ENCODE data around the gene HMSD.
"Not testable (repeated sequence)": the region's sequence is repeated elsewhere in the genome, so short reads cannot be mapped to it uniquely, and the experiment has no call there.

Gene HMSD, protein sequence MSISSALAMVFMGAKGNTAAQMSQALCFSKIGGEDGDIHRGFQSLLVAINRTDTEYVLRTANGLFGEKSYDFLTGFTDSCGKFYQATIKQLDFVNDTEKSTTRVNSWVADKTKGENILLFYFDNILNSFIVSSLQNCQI

DNA sequence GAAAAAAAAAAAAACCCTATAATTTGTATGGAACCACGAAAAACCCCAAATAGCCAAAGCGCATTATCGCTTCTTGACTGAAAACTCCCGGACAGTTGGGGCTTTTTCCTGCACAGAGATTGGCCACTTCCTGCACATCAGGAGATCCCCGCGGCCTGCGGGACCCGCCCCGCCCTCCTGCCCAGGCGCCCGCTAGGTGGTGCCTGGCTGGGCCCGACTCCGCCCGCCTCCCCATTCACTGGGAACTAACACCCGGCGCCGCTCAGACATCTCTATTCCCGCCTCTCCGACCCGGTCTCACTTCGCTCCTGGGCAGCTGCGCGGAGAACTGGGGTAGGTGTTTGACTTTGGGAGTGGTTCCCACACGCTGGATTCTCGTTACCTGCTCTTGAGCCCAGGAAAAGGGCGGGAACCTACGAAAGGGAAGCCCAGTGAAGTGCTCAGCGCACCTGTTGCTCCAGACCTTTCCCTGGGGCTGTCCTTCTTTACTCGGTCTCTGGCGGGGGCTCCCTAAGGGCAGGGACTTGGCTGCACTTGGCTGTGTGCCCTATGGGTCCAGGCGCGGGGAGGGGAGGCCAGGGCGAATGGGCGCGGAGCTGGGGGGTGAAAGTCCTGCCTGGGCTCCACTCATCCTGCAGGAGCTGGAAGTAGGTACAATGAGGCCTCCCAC, at the start of gene HMSD:
Gene HMSD (plus strand): TSS at position 234 of the 670 bp plus-strand sequence. CDS start 4,155 bp downstream, outside the sequence.
- DNase-seq: peak; percentile 64

DNA sequence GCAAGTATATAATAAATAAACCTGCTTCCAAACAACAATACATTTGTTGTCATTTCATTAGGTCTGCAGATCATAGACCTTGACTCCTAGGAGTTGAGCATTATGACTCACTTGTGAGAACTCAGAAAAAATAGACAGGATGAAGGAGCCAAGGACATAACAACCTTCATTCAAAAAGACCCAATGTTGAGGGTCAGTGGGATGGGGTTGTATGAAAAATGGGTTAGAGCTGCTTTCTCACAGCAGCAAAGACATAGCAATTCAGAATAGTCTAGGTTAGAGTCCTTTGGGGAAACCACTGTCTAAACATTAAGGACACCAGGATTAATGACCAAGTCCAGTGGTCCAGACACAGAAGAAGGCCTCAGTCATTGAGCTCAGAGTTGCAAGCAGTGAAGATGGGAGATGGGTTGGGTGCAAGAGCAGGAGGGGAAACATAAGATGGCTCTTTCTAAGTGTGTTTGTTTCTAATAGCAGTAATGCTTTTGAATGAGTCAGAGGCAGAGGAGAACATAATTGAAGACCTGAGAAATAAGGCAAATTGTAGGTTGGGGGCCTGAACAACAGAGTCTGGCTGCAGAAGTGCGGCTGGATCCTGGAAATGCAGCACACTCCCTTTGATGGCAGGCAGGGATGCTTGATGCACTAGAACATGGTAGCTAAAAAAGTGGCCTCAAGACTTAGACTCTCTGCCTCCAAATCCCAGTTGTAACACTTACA, 45.1 kb upstream of the HMSD start:
- DNase-seq: no peak

DNA sequence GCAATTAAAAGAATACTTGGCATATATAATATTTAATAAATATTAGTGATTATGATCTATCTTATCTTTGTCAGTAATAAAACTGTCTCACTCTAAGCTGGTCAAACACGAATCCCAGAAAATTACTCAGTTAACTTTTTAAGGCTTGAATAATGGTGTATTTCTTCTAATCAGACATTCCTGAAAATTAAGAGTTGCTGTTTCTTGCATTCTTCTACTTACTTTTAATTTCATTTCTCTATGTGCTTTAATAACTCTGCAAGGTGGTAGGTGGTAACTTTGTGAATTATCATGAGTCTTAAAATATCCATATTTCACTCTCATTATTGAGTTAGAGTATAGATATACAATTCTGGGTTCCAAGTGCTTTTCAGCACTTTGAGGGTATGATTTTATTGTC, 44.4 kb upstream of the HMSD start:
- DNase-seq: no peak

DNA sequence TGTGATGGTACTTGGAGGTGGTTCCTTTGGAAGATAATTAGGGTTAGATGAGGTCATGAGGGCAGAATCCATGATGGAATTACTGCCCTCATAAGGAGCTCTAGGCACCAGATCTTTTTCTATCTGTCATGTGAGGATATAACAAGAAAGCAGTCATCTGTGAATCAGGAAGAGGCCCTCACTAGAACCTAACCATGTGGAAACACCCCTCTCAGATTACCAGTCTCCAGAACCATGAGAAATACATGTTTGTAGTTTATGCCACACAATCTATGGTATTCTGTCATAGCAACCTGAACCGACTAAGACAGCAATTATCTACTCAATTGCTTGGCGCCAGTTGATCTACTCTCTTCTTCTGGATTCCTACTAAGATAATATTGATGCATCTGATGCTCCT, 43.7 kb upstream of the HMSD start:
- DNase-seq: no peak

DNA sequence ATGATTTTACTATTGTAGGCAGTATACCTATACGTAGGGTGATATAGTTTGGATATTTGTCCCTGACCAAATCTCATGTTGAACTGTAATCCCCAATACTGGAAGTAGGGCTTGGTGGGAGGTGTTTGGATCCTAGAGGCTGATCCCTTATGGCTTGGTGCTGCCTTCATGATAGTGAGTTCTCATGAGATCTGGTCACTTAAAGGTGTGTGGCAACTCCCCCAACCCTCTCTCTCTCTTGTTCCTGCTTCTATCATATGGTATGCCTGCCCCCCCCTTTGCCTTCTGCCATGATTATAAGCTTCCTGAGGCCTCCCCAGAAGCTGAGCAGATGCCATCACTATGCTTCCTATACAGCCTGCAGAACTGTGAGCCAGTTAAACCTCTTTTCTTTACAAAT, 43.0 kb upstream of the HMSD start:
- DNase-seq: no peak

DNA sequence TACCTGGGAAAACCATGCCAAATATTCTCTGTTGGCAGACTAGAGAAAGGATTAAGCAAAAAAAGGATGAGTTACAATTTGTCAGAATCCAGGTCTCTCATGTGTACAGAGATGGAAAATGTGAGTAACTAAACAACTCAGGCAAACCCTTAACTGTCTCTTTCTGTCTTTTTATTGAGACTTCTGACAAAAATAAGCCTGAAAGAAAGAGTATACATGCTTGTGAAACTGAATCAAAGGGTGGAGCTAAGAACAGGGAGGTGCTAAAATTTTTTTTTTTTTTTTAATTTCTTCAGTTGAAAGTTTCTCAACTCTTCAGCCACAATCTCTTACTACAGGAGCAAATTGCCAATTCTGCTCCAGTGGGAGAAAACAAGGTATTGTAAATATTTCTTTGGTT, 41.4 kb upstream of the HMSD start, which contains the start of gene SERPINB10:
Gene SERPINB10 (plus strand): TSS at position 295 of the 400 bp plus-strand sequence. CDS start 7,553 bp downstream, outside the sequence.
- DNase-seq: no peak

DNA sequence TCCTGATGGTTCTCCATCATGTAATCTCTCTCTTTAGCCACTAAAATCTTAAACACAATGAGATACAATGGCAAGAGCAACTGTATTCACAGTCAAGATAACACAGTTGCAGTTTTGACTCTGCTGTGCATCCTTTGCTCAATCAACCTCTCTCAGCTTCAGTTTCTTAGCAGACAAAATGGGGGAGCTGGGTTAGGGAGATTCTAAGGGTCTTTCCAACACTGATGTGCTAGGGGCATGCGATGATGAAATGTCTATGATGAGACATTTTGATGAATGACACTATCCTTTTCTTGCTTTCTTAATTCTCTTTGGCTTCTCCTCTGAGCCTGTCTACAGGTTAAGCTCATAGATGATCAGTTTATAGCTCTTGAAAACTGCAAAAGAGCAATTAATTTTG, 40.2 kb upstream of the HMSD start:
- no peak for DNase-seq

DNA sequence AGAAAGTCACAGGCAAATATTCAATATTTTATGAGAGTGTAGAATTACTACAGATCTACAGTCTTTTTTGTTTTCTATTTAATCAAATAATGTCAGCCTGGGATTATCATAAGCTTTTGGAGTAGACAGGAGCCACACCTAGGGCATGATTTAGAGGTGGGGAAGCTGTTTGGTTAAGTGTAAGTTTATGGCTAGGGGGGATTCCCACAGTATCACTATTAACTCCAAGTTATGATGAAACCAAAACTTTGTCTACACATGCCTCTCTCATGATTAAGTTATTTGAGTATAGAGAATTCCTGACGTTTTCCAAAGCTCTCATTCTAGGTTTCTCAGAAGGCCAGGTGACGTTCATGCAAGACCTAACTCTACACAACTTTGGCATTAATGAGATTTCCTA, 39.2 kb upstream of the HMSD start:
- DNase-seq: no peak

DNA sequence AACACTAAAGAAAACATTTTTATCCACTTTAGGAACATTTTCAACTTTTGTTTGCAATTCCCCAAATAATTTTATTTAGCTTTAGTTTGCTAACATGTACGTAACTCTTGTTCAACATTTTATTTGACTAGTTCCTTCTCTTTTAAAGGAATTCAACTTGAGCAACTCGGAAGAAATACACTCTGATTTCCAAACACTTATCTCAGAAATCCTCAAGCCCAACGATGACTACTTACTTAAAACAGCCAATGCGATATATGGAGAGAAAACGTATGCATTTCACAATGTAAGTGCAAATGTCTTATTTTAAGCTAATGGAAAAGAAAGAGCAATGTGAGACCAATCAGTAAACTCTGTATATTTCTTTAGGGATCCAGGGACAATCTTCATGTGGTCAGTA, 31.3 kb upstream of the HMSD start:
- no peak for DNase-seq

DNA sequence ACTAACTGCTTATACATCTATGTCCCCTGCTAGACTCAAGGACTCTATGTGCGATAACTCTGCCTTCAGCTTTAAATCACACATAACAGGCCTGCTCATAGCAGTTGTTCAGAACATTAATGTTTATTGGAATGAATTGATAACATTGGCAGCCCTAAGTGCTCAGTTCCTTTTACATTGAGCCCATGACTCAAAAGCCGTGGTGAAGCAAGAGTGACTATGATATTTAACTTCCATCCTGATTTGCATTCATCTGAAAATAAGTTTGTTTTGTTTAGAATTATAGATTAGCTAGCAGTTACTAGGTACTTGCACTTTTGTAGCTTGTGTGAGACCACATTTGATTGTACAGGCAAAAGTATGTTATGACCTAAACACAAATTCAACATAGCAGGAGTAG, 27.1 kb upstream of the HMSD start:
- no peak for DNase-seq

DNA sequence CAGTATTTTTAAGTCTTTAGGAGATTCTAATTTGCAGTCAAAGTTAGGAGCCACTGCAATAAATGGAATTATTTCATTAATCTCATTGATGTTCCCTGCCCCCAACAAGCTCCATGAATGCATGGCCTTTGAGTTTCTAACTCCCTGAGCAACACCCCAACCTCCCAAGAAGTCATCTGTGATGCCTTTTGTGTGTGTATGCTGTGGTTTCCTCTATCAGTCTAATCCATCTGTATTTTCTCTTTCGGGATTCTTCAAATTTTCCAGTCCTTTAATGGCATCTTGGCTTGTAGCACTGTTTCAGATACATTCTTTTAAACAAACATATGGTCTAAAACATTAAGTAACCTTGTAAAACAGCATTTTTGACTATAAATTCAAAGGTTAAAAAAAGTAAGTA, 24.6 kb upstream of the HMSD start:
- no peak for DNase-seq

DNA sequence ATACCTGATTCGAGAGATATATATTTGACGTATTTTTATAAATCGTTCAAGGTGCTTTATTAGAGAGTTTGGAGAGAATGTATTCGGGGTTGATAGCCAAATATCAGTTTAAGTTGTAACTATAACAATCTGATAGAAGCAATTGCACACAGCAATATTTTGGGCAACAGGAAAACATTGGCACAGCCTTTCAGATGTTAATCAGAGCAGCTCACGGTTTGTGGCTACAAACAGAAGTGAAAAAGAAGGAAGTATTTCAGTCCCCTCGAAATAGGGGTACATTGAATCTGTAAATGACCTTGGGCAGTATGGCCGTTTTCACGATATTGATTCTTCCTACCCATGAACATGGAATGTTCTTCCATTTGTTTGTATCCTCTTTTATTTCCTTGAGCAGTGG, 20.8 kb upstream of the HMSD start:
- no peak for DNase-seq

DNA sequence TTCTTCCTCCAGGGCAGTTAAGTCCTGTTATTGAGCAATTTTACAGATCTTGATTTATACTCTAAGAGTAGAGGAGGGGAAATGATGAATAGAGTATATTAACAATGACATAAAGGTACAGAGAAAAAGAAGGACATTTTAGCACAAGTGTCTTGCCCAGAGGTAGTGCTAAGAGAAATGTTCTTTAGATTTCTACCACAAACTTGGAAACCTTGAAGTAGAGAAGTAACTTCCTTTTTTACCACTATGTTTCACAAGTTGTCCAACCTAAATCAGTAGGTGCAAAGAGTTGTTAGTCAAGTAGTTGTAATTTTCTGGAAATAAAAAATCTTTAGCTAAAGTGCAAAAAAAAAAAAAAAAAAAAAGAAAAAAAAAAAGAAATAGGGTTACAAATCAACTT, 19.7 kb upstream of the HMSD start:
- not testable (repeated sequence) for DNase-seq

DNA sequence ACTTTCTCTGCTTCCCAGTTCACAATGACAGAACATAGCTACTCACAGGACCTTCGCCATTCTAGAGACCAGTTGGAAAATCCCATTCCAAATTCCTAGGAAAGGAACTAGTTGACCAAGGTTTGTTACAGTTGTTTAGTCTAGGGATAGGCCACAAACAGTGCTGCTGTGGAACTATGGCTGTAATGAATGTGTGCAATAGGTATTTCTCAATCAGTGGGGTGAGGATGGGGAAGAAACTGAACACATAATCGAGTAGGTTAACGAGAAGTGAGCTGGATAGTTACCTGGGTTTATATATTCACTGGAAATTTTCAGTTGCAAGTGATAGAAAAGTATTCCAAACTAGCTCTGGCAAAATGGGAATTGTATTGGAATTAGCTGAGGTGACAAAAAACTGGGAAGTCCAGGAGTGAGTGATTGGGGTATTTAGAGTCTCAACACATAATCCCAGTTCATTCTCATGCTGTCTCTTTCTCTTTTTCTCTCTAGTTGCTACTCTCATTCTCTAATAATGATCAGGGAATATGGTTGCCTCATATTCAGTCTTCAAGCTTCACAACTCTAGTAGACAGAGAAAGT, 18.2 kb upstream of the HMSD start:
- no peak for DNase-seq

DNA sequence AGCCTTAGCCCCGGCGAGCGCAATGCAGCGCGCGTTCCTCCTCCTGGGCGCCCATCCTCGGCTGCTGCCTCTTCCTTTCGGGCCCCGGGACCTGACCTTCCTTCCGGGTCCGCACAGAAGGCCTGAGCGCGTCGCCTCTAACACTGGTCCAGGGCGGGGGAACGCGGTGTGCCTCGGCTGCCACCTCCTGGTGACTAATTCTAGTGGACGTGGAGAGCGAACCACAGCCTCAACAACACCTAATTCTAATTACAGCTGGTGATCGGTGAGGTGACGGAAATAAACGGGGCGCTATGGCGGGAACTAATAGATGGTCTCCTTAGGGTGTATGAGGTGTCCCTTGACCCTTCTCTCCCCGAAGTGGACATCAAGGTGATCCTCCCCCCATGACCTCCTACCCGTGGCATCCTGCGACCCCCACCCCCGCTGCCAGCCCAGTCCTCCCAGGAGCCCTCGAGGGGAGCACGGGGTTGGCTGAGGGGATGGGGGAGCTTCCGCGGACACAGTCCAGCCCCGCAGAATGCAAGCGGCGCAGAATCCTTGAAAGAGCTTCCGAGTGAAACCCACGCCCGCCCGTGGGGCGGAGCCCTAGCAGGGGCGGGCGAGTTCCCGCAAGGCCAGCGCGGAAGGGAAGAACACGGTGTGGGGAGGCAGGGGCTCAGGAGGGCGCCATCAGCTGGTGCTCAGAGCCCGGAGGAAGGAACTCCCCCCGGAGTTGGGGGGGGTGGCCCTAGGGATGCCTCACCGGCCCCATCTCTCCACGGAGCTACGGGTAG, 12.8 kb upstream of the HMSD start:
- peak; percentile 56 for DNase-seq

DNA sequence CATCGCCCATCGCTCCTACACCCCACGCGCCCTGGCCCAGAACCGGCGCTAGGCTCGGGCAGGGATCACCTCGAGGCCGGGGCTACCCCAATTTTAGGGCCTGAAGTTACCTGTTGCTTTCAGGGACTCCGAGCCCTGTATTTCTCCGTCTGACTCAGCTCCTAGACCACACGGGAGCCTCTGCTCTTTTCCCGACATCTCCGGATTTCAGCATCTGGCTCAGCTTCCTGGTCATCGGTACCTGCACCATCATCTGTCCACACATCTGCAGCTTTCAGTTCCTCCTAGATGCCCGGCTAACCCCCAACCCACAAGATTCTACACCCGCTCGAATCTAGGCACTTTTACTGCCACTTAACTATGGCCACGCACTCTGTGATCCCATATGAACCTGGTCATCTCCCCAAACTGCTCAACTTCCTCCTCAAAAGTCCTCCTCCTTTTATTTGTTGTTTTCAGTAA, 12.1 kb upstream of the HMSD start:
- DNase-seq: no peak

DNA sequence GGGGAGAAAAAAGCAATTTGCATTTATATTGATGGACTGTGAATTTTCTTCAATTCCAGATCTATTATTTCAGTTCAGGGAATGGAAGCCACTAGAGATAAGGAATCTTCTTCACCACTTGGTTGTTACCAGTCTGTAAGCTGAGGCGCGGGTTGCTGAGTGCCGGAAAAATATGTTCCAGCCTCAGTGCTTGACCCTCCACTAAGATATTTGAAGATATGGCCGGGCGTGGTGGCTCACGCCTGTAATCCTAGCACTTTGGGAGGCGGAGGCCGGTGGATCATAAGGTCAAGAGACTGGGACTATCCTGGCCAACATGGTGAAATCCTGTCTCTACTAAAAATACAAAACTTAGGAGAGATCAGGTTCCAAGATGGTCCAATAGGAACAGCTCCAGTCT, 9.1 kb upstream of the HMSD start:
- no peak for DNase-seq

DNA sequence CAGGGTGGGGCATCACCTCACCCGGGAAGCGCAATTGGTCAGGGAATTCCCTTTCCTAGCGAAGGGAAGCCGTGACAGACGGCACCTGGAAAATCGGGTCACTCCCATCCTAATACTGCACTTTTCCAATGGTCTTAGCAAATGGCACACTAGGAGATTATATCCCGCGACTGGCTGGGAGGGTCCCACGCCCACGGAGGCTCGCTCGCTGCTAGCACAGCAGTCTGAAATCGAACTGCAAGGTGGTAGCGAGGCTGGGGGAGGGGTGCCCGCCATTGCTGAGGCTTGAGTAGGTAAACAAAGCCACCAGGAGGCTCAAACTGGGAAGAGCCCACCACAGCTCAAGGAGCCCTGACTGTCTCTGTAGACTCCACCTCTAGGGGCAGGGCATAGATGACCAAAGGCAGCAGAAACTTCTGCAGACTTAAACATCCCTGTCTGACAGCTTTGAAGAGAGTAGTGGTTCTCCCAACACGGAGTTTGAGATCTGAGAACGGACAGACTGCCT, 8.5 kb upstream of the HMSD start:
- not testable (repeated sequence) for DNase-seq

DNA sequence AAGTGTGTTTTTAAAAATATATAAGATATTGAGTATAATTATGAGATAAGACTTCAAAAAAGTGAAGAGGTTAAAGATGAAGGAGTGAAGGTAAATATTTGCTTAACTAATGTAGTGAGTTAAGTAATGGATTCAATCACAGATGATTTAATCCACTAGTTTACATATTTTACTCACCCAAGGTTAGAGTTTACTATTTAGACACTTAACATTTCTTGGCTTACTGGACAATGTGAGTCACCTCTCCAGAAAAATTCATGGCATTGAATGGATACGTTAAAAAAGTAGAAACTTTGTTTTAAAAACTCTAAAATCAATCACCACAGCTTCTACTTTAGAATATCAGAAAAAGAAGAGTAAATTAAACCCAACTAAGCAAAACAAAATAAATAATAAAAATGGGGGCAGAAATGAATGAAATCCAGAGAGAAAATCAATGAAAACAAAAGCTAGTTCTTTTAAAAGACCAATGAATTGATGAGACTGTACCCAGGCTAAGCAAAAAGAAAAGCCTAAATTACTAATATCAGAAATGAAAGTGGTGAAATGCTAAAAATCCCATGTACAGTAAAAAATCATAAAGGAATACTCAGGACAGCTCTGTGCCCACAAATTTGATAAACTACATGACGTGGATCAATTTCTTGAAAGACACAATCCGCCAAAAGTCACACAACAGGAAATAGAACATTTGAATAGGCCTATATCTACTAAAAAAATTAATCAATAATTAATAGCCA, 1.9 kb upstream of the HMSD start:
- no peak for DNase-seq

DNA sequence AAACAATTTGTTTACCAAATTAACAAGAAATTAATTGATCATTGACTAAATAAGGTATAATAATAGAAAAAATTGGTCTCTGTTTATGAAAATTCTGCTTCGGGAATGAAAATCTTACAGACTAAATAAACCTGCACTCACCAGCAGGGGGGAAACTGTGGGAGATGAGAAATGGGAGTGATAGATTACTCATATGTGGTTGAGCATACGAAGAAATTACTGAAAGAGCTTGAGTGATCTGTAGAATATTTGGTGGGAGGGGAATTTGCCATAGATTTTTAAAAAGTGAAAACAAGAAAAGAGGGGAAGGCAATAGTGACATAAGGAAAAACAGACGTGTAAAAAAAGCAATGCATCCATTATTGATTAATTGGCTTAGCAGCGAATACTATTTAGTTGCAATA, 2.2 kb downstream of the HMSD start:
- DNase-seq: no peak

DNA sequence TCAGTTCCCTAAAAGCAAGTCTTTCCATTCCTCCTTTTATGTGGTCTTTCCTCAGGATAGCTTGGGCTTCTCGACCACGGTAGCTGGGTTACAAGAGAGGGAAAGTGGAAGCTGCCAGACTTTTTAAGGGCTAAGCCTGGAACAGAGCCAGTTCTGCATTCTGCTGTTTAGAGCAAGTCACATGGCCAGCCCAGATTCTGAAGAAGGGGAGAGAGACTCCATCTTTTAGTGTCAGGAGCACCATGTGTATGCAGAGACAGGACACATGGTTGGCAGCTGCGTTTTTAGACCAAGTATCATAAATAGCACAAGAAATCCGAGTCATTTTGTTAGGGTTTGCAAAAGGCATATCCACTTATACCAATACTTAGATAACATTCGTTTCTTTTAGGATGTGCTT, 4.7 kb downstream of the HMSD start:
- no peak for DNase-seq

DNA sequence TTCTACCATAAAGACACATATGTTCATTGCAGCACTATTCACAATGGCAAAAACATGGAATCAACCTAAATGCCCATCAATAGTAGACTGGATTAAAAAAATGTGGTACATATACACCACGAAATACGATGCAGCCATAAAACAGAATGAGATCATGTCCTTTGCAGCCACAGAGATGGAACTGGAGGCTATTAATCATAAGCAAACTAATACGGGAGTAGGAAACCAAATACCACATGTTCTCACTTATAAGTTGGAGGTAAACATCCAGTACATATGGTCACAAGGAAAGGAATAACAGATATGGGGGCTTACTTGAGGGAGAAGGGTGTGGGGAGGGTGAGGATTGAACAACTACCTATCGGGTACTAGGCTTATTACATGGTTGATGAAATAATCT, 7.7 kb downstream of the HMSD start:
- DNase-seq: no peak

All from stimulated activated CD4-positive, alpha-beta T cell treated with anti-CD3 and anti-CD28 coated beads, Interleukin-4, amount 100 ng/mL, for 1 hour (primary cell).